Activated T-helper 1 cell treated with anti-CD3 and anti-CD28 coated beads, Interleukin-12 subunit alpha, Interleukin-12 subunit beta, Interleukin-2, Interleukin-4 antibody, amounts not matched to agents 30 ng/mL and 10 ng/mL and 1 ng/mL, durations not matched to agents 14 hours and 24 hours and 36 hours (primary cell): ENCODE measurements around the gene HOXA10. TPM values are rescaled to one million over a fixed set of nuclear protein-coding genes. Genes with fewer than 3 reads are reported as not detected.

Source experiments
- DNase-seq: peaks from one replicate; pipeline ENCODE4 v3.0.0; 2021; ENCODE audit warnings: low spot score
- H3K27ac Mint-ChIP-seq: one replicate; pipeline ENCODE4 v1.8.0; 2021; ENCODE audit warnings: mild to moderate bottlenecking, mixed read lengths
- H3K27me3 Mint-ChIP-seq: one replicate; pipeline ENCODE4 v1.8.0; 2022; ENCODE audit warnings: mild to moderate bottlenecking, moderate library complexity, mixed read lengths; ENCODE audit not compliant: insufficient read depth
- H3K36me3 Mint-ChIP-seq: one replicate; pipeline ENCODE4 v1.8.0; 2021; ENCODE audit warnings: low read depth, mixed read lengths
- H3K4me1 Mint-ChIP-seq: one replicate; pipeline ENCODE4 v1.8.0; 2021; ENCODE audit warnings: low read depth, mixed read lengths
- H3K4me3 Mint-ChIP-seq: one replicate; pipeline ENCODE4 v1.8.0; 2021; ENCODE audit warnings: mild to moderate bottlenecking, moderate library complexity, mixed read lengths
- H3K9me3 Mint-ChIP-seq: one replicate; pipeline ENCODE4 v1.8.0; 2021; ENCODE audit warnings: mixed read lengths
- intact Hi-C: fragments of 100-400 bp; cut with micrococcal nuclease; formaldehyde crosslinking; loops from one replicate; pipeline ENCODE4 v1.15.1; 2024
- total RNA-seq: library from RNA; stranded (reverse); gene quantifications from 2 replicates; pipeline ENCODE4 v1.2.3, GENCODE V29; 2022

The HOXA10 gene
- total RNA-seq: not detected in 2 replicates

- Mint-ChIP-seq H3K9me3 (no peaks in the 10 kb centered on the region), H3K27me3 (peaks cover 55% of the 10 kb centered on the region), H3K27ac (peak within 1 kb of the TSS; percentile 29), H3K36me3 (peaks cover 2% of the 10 kb centered on the region), H3K4me1 (peaks cover 9% of the 10 kb centered on the region), H3K4me3 (no peak within 1 kb of the TSS)
- DNase-seq: no peak
- intact Hi-C loops: loop anchor here (1.0 to 2.0 kb wide), 3 partner anchors 10 to 67 kb away; partner anchors contain the start of gene HOXA7
Measured at GRCh38 chr7:27173956-27174873, at the start of gene HOXA10. Gene HOXA10, minus strand, starts transcription at chr7:27174320. Its CDS starts 14 bp downstream, at chr7:27174306.

- Mint-ChIP-seq H3K27ac (no peak overlapping the region), H3K36me3 (no peaks in the 10 kb centered on the region), H3K4me3 (no peak overlapping the region), H3K27me3 (peaks cover 85% of the 10 kb centered on the region), H3K9me3 (no peaks in the 10 kb centered on the region), H3K4me1 (peaks cover 4% of the 10 kb centered on the region)
- intact Hi-C loops: loop anchor here (1.0 kb wide), 1 partner anchor 11 kb away; no protein-coding TSS in a partner anchor
- no peak for DNase-seq
Measured at GRCh38 chr7:27221201-27221797, 47.2 kb upstream of the HOXA10 start.

- DNase-seq: no peak
- Mint-ChIP-seq H3K9me3 (no peaks in the 10 kb centered on the region), H3K4me1 (peaks cover 4% of the 10 kb centered on the region), H3K27me3 (peaks cover 88% of the 10 kb centered on the region), H3K4me3 (no peak overlapping the region), H3K27ac (no peak overlapping the region), H3K36me3 (no peaks in the 10 kb centered on the region)
- intact Hi-C loops: no loop called here
Measured at GRCh38 chr7:27220440-27220955, 46.4 kb upstream of the HOXA10 start.

- Mint-ChIP-seq H3K9me3 (no peaks in the 10 kb centered on the region), H3K27ac (no peak overlapping the region), H3K4me3 (no peak overlapping the region), H3K27me3 (peaks cover 90% of the 10 kb centered on the region), H3K4me1 (peaks cover 4% of the 10 kb centered on the region), H3K36me3 (no peaks in the 10 kb centered on the region)
- intact Hi-C loops: no loop called here
- no peak for DNase-seq
Measured at GRCh38 chr7:27219821-27220220, 45.7 kb upstream of the HOXA10 start.

- H3K36me3 Mint-ChIP-seq: no peaks in the 10 kb centered on the region
- intact Hi-C loops: no loop called here
- DNase-seq: no peak
- no peaks in the 10 kb centered on the region for H3K9me3 Mint-ChIP-seq
- H3K27me3 Mint-ChIP-seq: peaks cover 87% of the 10 kb centered on the region
- H3K4me3 Mint-ChIP-seq: no peak overlapping the region
- peaks cover 4% of the 10 kb centered on the region for H3K4me1 Mint-ChIP-seq
- H3K27ac Mint-ChIP-seq: no peak overlapping the region
Measured at GRCh38 chr7:27217951-27218350, 43.8 kb upstream of the HOXA10 start.

GRCh38 chr7:27215356-27215755 lies 41.2 kb upstream of the HOXA10 start:
- intact Hi-C loops: no loop called here
- no peak overlapping the region for H3K4me3 Mint-ChIP-seq
- no peak overlapping the region for H3K27ac Mint-ChIP-seq
- H3K4me1 Mint-ChIP-seq: no peaks in the 10 kb centered on the region
- no peaks in the 10 kb centered on the region for H3K36me3 Mint-ChIP-seq
- no peaks in the 10 kb centered on the region for H3K9me3 Mint-ChIP-seq
- no peak for DNase-seq
- H3K27me3 Mint-ChIP-seq: peaks cover 89% of the 10 kb centered on the region

GRCh38 chr7:27214239-27214950 lies 40.3 kb upstream of the HOXA10 start:
- Mint-ChIP-seq H3K9me3 (no peaks in the 10 kb centered on the region), H3K4me1 (no peaks in the 10 kb centered on the region)
- intact Hi-C loops: loop anchor here (5.0 kb wide), 1 partner anchor 363 kb away; no protein-coding TSS in a partner anchor

GRCh38 chr7:27213433-27214238 lies 39.5 kb upstream of the HOXA10 start:
- DNase-seq: no peak
- intact Hi-C loops: loop anchor here (5.0 kb wide), 1 partner anchor 364 kb away; no protein-coding TSS in a partner anchor

More at GRCh38 chr7:27214239-27214950, 40.3 kb upstream of the HOXA10 start:
- no peak for DNase-seq
- Mint-ChIP-seq H3K27me3 (peaks cover 90% of the 10 kb centered on the region), H3K4me3 (no peak overlapping the region), H3K27ac (no peak overlapping the region), H3K36me3 (no peaks in the 10 kb centered on the region)

GRCh38 chr7:27212497-27213432 lies 38.6 kb upstream of the HOXA10 start:
- H3K27ac Mint-ChIP-seq: no peak overlapping the region
- no peaks in the 10 kb centered on the region for H3K36me3 Mint-ChIP-seq
- intact Hi-C loops: loop anchor here (5.0 kb wide), 1 partner anchor 365 kb away; no protein-coding TSS in a partner anchor
- no peaks in the 10 kb centered on the region for H3K9me3 Mint-ChIP-seq
- H3K4me1 Mint-ChIP-seq: no peaks in the 10 kb centered on the region
- no peak for DNase-seq
- peaks cover 90% of the 10 kb centered on the region for H3K27me3 Mint-ChIP-seq
- no peak overlapping the region for H3K4me3 Mint-ChIP-seq

More at GRCh38 chr7:27213433-27214238, 39.5 kb upstream of the HOXA10 start:
- H3K36me3 Mint-ChIP-seq: no peaks in the 10 kb centered on the region
- H3K27ac Mint-ChIP-seq: no peak overlapping the region
- H3K4me1 Mint-ChIP-seq: no peaks in the 10 kb centered on the region
- H3K9me3 Mint-ChIP-seq: no peaks in the 10 kb centered on the region
- H3K27me3 Mint-ChIP-seq: peaks cover 90% of the 10 kb centered on the region
- H3K4me3 Mint-ChIP-seq: no peak overlapping the region

- Mint-ChIP-seq H3K4me3 (no peak overlapping the region), H3K9me3 (no peaks in the 10 kb centered on the region), H3K27ac (no peak overlapping the region), H3K27me3 (peaks cover 91% of the 10 kb centered on the region), H3K4me1 (no peaks in the 10 kb centered on the region), H3K36me3 (no peaks in the 10 kb centered on the region)
- DNase-seq: no peak
- intact Hi-C loops: loop anchor here (5.0 kb wide), 1 partner anchor 366 kb away; no protein-coding TSS in a partner anchor
Measured at GRCh38 chr7:27211764-27212204, 37.7 kb upstream of the HOXA10 start.

- intact Hi-C loops: loop anchor here (5.0 kb wide), 1 partner anchor 366 kb away; no protein-coding TSS in a partner anchor
- H3K27me3 Mint-ChIP-seq: peaks cover 91% of the 10 kb centered on the region
- no peak for DNase-seq
- H3K27ac Mint-ChIP-seq: no peak overlapping the region
- no peaks in the 10 kb centered on the region for H3K9me3 Mint-ChIP-seq
- H3K36me3 Mint-ChIP-seq: no peaks in the 10 kb centered on the region
- H3K4me1 Mint-ChIP-seq: no peaks in the 10 kb centered on the region
- H3K4me3 Mint-ChIP-seq: no peak overlapping the region
Measured at GRCh38 chr7:27211084-27211446, 36.9 kb upstream of the HOXA10 start.
